Jurkat, Clone E6-1 (cell line): ENCODE data around the gene UBE2I.

ENCODE experiments used
- DNase-seq: peaks from one replicate; pipeline ENCODE4 v3.0.0-alpha.2; 2011; ENCODE audit warnings: low read depth, low spot score
- H3K4me3 ChIP-seq: 2 replicates; pipeline ENCODE4 v1.5.1; 2011; ENCODE audit warnings: mild to moderate bottlenecking, low read length, control low read depth, moderate library complexity

UBE2I gene

DNA sequence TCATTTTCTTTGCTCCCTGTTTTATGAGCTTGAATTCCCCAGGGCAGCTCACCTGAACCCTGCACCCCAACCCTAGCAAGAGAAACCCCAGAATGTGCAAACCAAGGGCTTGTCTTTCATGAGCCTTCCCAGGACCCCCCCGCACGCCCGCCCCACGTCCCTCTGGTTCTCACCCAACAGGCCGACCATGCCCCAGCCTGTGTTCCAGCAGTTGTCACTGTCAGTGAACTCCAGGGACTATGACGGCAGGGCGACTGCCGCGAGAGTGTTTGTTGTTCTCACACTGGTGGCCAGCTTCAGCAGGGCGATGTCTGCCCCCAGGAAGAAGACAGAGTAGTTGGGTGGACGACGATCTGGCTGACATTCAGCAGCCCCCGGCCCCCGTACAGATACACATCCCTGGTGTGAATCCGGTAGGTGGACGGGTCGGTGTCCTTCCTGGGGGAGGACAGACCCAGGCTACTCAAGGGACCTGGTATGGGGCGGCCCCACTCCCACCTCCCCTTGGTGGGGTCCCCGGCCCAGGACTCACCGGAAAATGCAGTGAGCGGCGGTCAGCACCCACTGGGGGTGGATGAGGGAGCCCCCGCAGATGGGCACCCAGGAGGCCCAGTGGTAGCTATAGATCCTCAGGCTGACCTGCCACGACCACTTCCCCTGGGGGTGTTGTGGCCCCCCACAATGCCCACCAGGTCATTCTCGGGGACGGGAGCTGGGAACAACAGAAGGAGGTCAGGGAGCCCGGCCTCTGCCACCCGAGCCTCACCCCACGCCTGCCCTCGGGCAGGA lies 33.5 kb upstream of the UBE2I start:
- no peak overlapping the region for H3K4me3 ChIP-seq
- no peak for DNase-seq

- DNase-seq: no peak
- no peak overlapping the region for H3K4me3 ChIP-seq
These were observed 32.9 kb upstream of the UBE2I start for GRCh38 chr16:1276580-1276878.

GRCh38 chr16:1277151-1277598 lies 32.3 kb upstream of the UBE2I start:
- DNase-seq: no peak
- no peak overlapping the region for H3K4me3 ChIP-seq

DNA sequence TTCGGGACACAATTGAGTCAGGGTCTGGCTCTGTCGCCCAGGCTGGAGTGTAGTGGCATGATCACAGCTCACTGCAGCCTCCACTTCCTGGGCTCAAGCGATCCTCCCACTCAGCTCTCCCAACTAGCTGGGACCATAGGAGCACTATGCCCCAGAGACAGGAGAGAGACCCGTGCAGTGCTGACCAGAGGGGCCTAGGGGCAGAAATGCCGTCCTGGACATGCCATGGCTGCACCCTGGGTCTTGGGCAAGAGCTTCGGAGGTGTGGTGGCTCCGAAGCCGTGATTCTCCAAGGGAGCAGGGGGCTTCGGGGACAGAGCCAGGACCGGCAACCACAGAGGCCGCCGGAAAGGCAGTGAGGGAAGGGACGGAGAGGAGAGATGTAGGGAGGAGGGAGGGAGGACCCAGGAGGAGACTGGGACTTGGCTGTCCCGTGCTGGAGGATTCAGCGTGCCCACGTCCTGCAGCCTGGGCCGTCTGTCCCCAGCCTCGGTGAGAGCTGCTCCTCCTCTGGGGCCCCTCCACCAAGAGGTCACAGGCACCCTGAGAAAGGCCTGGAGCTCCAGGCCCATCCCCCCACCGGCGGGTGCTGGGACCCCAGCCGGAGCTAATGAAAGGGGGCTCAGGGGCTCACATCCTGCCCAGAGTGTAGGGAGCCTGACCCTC lies 31.7 kb upstream of the UBE2I start:
- DNase-seq: no peak
- H3K4me3 ChIP-seq: no peak overlapping the region

- H3K4me3 ChIP-seq: no peak overlapping the region
- no peak for DNase-seq
These were observed 31.0 kb upstream of the UBE2I start for GRCh38 chr16:1278477-1278876.

GRCh38 chr16:1279081-1279944 lies 30.1 kb upstream of the UBE2I start:
- no peak overlapping the region for H3K4me3 ChIP-seq
- DNase-seq: no peak

GRCh38 chr16:1279945-1280589 lies 29.4 kb upstream of the UBE2I start:
- DNase-seq: no peak
- no peak overlapping the region for H3K4me3 ChIP-seq

DNA sequence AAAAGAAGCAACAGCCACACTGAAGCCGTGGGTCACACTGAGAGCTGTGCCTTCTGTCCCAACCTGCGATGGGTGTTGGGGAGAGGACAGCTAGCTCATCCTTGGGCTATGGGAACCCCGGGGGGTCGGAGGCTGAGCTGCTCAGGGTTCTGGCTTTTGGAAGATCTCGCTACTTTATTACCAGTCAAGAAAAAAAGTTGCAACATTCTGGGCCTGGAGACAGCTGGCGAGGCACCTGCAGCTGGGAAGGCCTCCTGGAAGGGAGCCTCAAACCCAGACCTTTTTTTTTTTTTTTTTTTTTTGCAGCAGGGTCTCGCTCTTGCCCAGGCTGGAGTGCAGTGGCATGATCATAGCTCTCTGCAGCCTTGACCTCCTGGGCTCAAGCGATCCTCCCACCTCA lies 28.7 kb upstream of the UBE2I start:
- DNase-seq: no peak

GRCh38 chr16:1281517-1281916 lies 27.9 kb upstream of the UBE2I start:
- no peak for DNase-seq
- H3K4me3 ChIP-seq: no peak overlapping the region

More for the DNA sequence above, 28.7 kb upstream of the UBE2I start:
- no peak overlapping the region for H3K4me3 ChIP-seq

DNA sequence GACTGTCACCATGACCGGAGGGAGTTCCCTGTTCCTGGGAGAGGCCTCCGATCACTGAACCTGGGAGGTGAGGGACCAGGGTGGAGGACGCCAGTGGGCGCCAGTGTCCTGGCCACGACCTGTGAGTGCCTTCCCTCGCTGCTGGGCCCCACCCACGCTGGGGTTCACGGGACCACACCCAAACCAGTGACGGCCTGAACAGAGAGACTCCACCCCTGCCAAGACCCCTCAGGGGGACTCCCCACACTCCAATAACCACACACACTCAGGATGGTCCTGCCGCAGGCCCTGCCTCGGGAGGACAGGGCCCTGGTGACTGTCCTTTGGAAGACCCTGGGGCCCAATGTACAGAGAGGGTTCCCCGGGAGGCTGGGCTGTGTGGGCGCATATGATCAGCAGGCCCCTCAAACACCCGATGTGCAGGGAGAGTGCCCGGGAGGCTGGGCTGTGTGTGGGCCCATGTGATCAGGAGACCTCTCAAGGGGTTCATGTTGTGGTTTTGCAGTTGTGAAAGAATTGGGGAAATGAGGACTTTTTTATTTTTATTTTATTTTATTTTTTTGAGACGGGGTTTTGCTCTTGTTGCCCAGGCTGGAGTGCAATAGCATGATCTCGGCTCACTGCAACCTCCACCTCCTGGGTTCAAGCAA lies 27.0 kb upstream of the UBE2I start:
- H3K4me3 ChIP-seq: no peak overlapping the region
- no peak for DNase-seq

DNA sequence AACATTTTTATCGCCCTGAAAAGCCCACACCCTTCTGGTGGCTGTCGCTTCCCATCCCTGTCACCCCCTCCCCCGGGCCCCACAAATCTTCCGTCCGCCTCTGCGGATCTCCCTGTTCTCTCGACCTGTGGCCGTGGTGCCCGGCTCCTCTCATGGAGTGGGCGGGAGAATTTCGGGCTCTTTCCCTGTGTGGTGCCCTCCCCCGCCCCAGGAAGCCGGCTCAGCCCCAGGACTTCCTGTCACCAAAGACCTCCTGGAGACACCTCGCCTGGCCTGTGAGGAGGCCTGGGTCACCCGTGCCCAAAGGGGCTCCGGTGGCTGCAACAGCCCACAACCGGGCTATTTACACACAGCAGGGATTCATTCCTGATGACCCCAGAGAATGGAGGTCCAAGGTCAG lies 26.1 kb upstream of the UBE2I start:
- DNase-seq: no peak
- no peak overlapping the region for H3K4me3 ChIP-seq

DNA sequence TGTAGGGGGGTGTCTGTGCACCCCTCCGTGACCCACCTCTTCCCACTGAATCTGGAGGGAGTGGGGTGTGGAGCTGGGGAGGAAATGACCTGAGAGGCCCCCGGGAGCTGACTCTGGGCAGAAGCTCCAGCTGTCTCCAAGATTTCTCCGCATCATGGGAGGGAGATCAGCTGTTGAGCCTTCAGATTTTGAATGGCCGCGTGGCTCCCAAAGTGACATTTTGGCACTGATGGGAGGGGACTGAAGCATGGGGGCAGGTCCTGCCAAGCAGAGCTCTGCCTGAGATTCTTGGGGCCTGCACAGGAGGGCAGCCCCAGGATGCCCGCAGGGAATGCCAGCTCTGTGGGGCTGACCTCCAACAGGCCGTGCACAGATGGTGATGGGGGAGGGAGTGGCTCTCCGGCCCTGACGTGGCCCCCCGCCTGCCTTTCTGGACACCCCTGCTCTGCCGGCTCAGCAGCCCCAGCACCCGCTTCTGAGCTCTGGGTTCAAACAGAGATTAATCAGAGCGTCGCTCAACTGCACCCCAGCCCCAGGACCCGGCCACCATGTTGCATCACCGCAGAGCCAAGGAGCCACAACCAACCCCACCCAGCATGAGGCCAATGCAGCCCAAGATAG lies 25.3 kb upstream of the UBE2I start:
- DNase-seq: no peak
- H3K4me3 ChIP-seq: no peak overlapping the region

GRCh38 chr16:1285669-1286512 lies 23.5 kb upstream of the UBE2I start:
- no peak for DNase-seq
- H3K4me3 ChIP-seq: no peak overlapping the region

- DNase-seq: no peak
These were observed 22.8 kb upstream of the UBE2I start for GRCh38 chr16:1286513-1287094.

DNA sequence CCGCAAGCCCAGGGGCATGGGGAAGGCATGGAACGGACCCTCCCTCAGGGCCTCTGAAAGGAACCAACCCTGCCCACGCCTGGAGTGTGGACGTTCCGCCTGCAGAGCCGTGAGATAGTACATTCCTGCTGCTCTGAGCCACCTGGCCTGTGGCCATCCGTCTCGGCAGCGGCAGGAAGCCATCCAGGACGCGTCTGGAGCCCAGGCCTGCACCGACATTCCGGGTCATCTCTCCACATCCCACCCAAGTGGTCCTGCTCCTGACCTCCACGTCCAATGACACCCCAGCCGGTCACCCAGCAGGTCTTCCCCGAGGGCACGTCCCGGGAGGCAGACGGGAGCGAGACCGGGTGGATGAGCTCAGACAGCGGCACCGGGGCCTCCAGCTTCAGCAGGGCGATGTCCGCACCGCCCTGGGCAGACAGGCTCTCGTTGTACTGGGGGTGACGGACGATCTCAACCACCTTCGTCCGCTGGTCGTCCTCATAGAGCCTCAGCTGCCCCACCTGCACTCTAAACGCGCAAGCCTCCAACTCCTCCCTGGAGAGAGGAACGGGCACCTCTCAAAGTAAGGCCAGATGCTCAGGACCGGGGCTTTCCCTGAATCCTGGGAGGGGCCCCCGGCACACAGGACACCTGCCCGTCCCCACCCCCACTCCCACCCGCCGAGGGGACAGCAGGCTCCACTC lies 21.3 kb upstream of the UBE2I start:
- no peak for DNase-seq
- H3K4me3 ChIP-seq: no peak overlapping the region

More at GRCh38 chr16:1286513-1287094, 22.8 kb upstream of the UBE2I start:
- H3K4me3 ChIP-seq: no peak overlapping the region

GRCh38 chr16:1288813-1289476 lies 20.5 kb upstream of the UBE2I start:
- no peak for DNase-seq
- H3K4me3 ChIP-seq: no peak overlapping the region
